ENCODE data around the gene IDUA. TPM values are rescaled to one million over a fixed set of nuclear protein-coding genes. Genes with fewer than 3 reads are reported as not detected.

The IDUA gene
- total and polyA plus RNA-seq, 4 donors = 3.0 to 4.5 (median 3.8) TPM

DNA sequence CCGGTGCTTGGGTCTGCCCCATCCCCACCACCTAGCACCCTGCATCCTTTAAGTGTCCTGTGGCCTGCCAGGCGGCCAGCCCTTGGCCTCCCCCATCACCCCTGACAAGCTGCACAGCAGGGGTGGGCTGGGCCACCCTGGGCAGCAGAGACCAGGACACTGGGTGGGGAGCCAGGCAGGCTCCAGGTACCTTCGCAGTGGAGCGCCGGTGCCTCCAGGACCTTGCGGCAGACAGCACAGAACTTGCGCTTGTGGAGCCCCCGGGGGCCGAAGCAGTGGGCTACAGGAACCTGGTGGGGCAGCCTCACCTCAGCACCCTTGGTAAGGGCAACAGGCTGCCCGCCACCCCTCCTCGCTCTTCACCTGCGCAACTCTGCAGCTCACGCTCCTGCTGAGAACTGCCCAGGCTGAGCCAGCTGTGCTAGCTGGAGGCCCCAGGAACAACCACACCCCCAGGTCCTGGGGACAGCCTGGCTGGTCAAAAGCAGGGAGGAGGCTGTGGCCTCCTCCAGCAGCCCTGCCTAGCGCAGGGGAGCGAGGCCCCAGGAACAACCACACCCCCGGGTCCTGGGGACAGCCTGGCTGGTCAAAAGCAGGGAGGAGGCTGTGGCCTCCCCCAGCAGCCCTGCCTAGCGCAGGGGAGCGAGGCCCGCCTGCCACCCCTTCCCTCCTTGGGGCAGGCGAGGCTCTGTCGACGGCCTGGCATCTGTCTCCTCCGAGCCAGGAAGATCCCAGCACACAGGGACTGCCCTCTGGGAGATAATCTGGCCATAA is 18.0 kb upstream of the IDUA start:
- H3K36me3 ChIP-seq (ENCODE audit: control insufficient read depth in 4 of 4, insufficient read depth in 3 of 4, low read depth in 1 of 4, low read length in 3 of 4) = peaks cover 0 to 15% (median under 1%) of the 10 kb centered on the region in 4 donors
- TF ChIP-seq YY1 (IDR thresholded peaks at IDR 0.05) = no peak
- TF ChIP-seq, protein P1, sequence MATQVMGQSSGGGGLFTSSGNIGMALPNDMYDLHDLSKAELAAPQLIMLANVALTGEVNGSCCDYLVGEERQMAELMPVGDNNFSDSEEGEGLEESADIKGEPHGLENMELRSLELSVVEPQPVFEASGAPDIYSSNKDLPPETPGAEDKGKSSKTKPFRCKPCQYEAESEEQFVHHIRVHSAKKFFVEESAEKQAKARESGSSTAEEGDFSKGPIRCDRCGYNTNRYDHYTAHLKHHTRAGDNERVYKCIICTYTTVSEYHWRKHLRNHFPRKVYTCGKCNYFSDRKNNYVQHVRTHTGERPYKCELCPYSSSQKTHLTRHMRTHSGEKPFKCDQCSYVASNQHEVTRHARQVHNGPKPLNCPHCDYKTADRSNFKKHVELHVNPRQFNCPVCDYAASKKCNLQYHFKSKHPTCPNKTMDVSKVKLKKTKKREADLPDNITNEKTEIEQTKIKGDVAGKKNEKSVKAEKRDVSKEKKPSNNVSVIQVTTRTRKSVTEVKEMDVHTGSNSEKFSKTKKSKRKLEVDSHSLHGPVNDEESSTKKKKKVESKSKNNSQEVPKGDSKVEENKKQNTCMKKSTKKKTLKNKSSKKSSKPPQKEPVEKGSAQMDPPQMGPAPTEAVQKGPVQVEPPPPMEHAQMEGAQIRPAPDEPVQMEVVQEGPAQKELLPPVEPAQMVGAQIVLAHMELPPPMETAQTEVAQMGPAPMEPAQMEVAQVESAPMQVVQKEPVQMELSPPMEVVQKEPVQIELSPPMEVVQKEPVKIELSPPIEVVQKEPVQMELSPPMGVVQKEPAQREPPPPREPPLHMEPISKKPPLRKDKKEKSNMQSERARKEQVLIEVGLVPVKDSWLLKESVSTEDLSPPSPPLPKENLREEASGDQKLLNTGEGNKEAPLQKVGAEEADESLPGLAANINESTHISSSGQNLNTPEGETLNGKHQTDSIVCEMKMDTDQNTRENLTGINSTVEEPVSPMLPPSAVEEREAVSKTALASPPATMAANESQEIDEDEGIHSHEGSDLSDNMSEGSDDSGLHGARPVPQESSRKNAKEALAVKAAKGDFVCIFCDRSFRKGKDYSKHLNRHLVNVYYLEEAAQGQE (IDR thresholded peaks at IDR 0.05) = no peak
- TF ChIP-seq RXRA (IDR thresholded peaks at IDR 0.05) = no peak
- TF ChIP-seq HNF4G (IDR thresholded peaks at IDR 0.05) = no peak
- TF ChIP-seq, protein P2, sequence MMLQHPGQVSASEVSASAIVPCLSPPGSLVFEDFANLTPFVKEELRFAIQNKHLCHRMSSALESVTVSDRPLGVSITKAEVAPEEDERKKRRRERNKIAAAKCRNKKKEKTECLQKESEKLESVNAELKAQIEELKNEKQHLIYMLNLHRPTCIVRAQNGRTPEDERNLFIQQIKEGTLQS (IDR thresholded peaks at IDR 0.05) = no peak
- TF ChIP-seq, protein P3, sequence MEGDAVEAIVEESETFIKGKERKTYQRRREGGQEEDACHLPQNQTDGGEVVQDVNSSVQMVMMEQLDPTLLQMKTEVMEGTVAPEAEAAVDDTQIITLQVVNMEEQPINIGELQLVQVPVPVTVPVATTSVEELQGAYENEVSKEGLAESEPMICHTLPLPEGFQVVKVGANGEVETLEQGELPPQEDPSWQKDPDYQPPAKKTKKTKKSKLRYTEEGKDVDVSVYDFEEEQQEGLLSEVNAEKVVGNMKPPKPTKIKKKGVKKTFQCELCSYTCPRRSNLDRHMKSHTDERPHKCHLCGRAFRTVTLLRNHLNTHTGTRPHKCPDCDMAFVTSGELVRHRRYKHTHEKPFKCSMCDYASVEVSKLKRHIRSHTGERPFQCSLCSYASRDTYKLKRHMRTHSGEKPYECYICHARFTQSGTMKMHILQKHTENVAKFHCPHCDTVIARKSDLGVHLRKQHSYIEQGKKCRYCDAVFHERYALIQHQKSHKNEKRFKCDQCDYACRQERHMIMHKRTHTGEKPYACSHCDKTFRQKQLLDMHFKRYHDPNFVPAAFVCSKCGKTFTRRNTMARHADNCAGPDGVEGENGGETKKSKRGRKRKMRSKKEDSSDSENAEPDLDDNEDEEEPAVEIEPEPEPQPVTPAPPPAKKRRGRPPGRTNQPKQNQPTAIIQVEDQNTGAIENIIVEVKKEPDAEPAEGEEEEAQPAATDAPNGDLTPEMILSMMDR (IDR thresholded peaks at IDR 0.05; ENCODE audit: low read depth, low read length, missing input control) = no peak
- no peak for TF ChIP-seq FOXA1 (IDR thresholded peaks at IDR 0.05)
- TF ChIP-seq JUND (IDR thresholded peaks at IDR 0.05) = no peak
- no peak overlapping the region for H3K4me3 ChIP-seq (ENCODE audit: low read depth in 1 of 3, low read length in 3 of 3)
- 89% methylated on average over 23 of the region's 23 CpGs for WGBS
- H3K27ac ChIP-seq (ENCODE audit: low read depth in 1 of 2, low read length in 2 of 2) = no peak overlapping the region
- peaks cover 13 to 20% (median 15%) of the 10 kb centered on the region in 4 donors for H3K4me1 ChIP-seq (ENCODE audit: control insufficient read depth in 4 of 4, insufficient read depth in 4 of 4, low read length in 3 of 4)
- DNase-seq (ENCODE audit: low spot score) = no peak
- no peaks in the 10 kb centered on the region for H3K9me3 ChIP-seq (ENCODE audit: control insufficient read depth in 4 of 4, low read length in 3 of 4)
- no peak overlapping the region for H3K9ac ChIP-seq (ENCODE audit: low read depth in 1 of 2, low read length in 2 of 2)
- H3K27me3 ChIP-seq (ENCODE audit: control insufficient read depth in 4 of 4, insufficient read depth in 4 of 4, low read length in 3 of 4) = no peaks in the 10 kb centered on the region

DNA sequence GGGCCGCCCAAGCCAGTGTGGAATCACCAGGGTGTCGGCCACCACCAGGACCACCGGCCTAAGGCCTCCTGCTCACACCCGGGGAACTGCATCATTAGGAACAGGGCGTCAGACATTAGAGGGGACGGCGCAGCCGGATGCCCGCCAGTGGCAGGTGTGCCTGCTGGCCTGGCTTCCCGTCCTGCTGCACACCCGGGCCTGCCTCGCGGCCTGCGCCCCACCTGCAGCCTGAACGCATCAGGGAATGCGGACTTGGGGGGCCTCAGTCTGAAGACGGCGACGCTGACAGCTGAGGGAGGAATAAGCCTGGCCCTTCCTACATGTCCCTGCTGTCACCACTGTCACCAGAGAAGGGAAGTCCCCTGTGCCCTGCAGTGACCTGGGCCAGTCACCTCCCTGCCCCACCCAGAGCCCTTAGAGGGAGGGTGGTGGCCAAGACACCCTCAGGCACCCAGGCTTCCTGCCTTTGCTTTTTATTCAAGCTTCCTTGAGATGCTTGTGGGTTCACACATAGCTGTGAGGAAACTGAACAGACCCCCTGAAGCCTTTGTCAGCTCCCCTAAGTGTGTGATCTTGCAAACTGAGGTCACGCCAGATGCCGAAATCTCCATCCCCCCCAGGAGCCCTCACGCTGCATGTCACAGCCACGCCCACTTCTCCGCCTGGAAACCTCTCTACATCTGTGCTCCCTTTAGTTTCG is 16.6 kb upstream of the IDUA start:
- WGBS = 89% methylated on average over 25 of the region's 25 CpGs
- H3K9ac ChIP-seq (ENCODE audit: low read depth in 1 of 2, low read length in 2 of 2) = no peak overlapping the region
- no peak overlapping the region for H3K4me3 ChIP-seq (ENCODE audit: low read depth in 1 of 3, low read length in 3 of 3)
- TF ChIP-seq EGR1 (IDR thresholded peaks at IDR 0.05; ENCODE audit: low read depth in 2 of 2) (no peak), GABPA (IDR thresholded peaks at IDR 0.05 in 1 of 2, conservative IDR thresholded peaks at IDR 0.05 in 1 of 2) (no peak), HNF4G (IDR thresholded peaks at IDR 0.05) (no peak)
- TF ChIP-seq, protein P1 (IDR thresholded peaks at IDR 0.05) = no peak
- H3K27me3 ChIP-seq (ENCODE audit: control insufficient read depth in 4 of 4, insufficient read depth in 4 of 4, low read length in 3 of 4) = no peaks in the 10 kb centered on the region
- no peak overlapping the region for H3K27ac ChIP-seq (ENCODE audit: low read depth in 1 of 2, low read length in 2 of 2)
- DNase-seq (ENCODE audit: low spot score) = no peak
- peaks cover 0 to 11% (median under 1%) of the 10 kb centered on the region in 4 donors for H3K36me3 ChIP-seq (ENCODE audit: control insufficient read depth in 4 of 4, insufficient read depth in 3 of 4, low read depth in 1 of 4, low read length in 3 of 4)
- peaks cover 13 to 20% (median 16%) of the 10 kb centered on the region in 4 donors for H3K4me1 ChIP-seq (ENCODE audit: control insufficient read depth in 4 of 4, insufficient read depth in 4 of 4, low read length in 3 of 4)
- H3K9me3 ChIP-seq (ENCODE audit: control insufficient read depth in 4 of 4, low read length in 3 of 4) = no peaks in the 10 kb centered on the region

Data from liver (tissue), 9 donors.